SHP77 treated with DMSO at 0.1 percent for 48 hours (cell line): ENCODE measurements around the gene MAP1LC3B.
"Not testable (repeated sequence)": the region's sequence is repeated elsewhere in the genome, so short reads cannot be mapped to it uniquely, and the experiment has no call there.

ENCODE experiments used
- DNase-seq: peaks from one replicate; lab custom pipeline; 2025; lab: John Stamatoyannopoulos, UW

MAP1LC3B gene

GRCh38 chr16:87380881-87381280 lies 11.3 kb upstream of the MAP1LC3B start:
- no peak for DNase-seq

- DNase-seq, result no peak
Observed at GRCh38 chr16:87382023-87382785, 9.9 kb upstream of the MAP1LC3B start.

- peak; percentile 90 for DNase-seq
Observed at GRCh38 chr16:87383505-87384161, 8.5 kb upstream of the MAP1LC3B start, which contains the start of gene FBXO31. TSS of gene FBXO31 (minus strand) at chr16:87383776. CDS start at chr16:87383744, 32 bp downstream.

- DNase-seq, result peak; percentile 85
Observed at GRCh38 chr16:87384162-87384874, 7.8 kb upstream of the MAP1LC3B start.

- not testable (repeated sequence) for DNase-seq
Observed at GRCh38 chr16:87384875-87385167, 7.3 kb upstream of the MAP1LC3B start.

GRCh38 chr16:87387942-87388817 lies 4.0 kb upstream of the MAP1LC3B start:
- peak; percentile 100 for DNase-seq

- DNase-seq, result no peak
Observed at GRCh38 chr16:87388818-87389134, 3.4 kb upstream of the MAP1LC3B start.

GRCh38 chr16:87389245-87389644 lies 2.9 kb upstream of the MAP1LC3B start:
- no peak for DNase-seq

- not testable (repeated sequence) for DNase-seq
Observed at GRCh38 chr16:87389914-87390313, 2.2 kb upstream of the MAP1LC3B start.

- no peak for DNase-seq
Observed at GRCh38 chr16:87390641-87391323, 1.4 kb upstream of the MAP1LC3B start.

- peak; percentile 20 for DNase-seq
Observed at GRCh38 chr16:87391324-87391949, 699 bp upstream of the MAP1LC3B start.

- DNase-seq, result no peak
Observed at GRCh38 chr16:87392821-87393679, 914 bp downstream of the MAP1LC3B start.

GRCh38 chr16:87393680-87394055 lies 1.5 kb downstream of the MAP1LC3B start:
- no peak for DNase-seq

GRCh38 chr16:87395181-87395842 lies 3.2 kb downstream of the MAP1LC3B start:
- DNase-seq, result no peak

- DNase-seq, result no peak
Observed at GRCh38 chr16:87404764-87405625, 12.9 kb downstream of the MAP1LC3B start.

- DNase-seq, result no peak
Observed at GRCh38 chr16:87406495-87407088, 14.5 kb downstream of the MAP1LC3B start.

- no peak for DNase-seq
Observed at GRCh38 chr16:87407511-87408112, 15.5 kb downstream of the MAP1LC3B start.

GRCh38 chr16:87409153-87409552 lies 17.0 kb downstream of the MAP1LC3B start:
- DNase-seq, result no peak
